HK-2 (cell line): ENCODE measurements around the gene SIDT1.
A peak's percentile ranks its signal among the peaks of the same experiment; 100 is the strongest.

ENCODE experiments used
- DNase-seq: peaks from one replicate; pipeline ENCODE4 v3.0.0-alpha.2; 2018; ENCODE audit not compliant: unreplicated experiment

Gene SIDT1

GRCh38 chr3:113597596-113598354, 65.4 kb downstream of the SIDT1 start:
- no peak for DNase-seq

- DNase-seq = no peak
Observed at GRCh38 chr3:113600418-113601182, 68.2 kb downstream of the SIDT1 start.

GRCh38 chr3:113601240-113601639, 68.9 kb downstream of the SIDT1 start:
- no peak for DNase-seq

GRCh38 chr3:113602256-113602655, 69.9 kb downstream of the SIDT1 start:
- no peak for DNase-seq

- no peak for DNase-seq
Observed at GRCh38 chr3:113602836-113603235, 70.5 kb downstream of the SIDT1 start.

GRCh38 chr3:113606539-113607218, 74.3 kb downstream of the SIDT1 start:
- DNase-seq = no peak

- DNase-seq = no peak
Observed at GRCh38 chr3:113607219-113607596, 74.9 kb downstream of the SIDT1 start.

- no peak for DNase-seq
Observed at GRCh38 chr3:113614402-113614801, 82.0 kb downstream of the SIDT1 start.

GRCh38 chr3:113615976-113616375, 83.6 kb downstream of the SIDT1 start:
- DNase-seq = no peak

GRCh38 chr3:113617726-113618125, 85.4 kb downstream of the SIDT1 start:
- DNase-seq = no peak

GRCh38 chr3:113620091-113620490, 87.7 kb downstream of the SIDT1 start:
- no peak for DNase-seq

- DNase-seq = no peak
Observed at GRCh38 chr3:113623324-113623723, 91.0 kb downstream of the SIDT1 start.

- no peak for DNase-seq
Observed at GRCh38 chr3:113623811-113624210, 91.5 kb downstream of the SIDT1 start.

GRCh38 chr3:113625834-113626233, 93.5 kb downstream of the SIDT1 start:
- DNase-seq = no peak

- peak; percentile 32 for DNase-seq
Observed at GRCh38 chr3:113626503-113627371, 94.4 kb downstream of the SIDT1 start.

- DNase-seq = no peak
Observed at GRCh38 chr3:113628316-113628715, 96.0 kb downstream of the SIDT1 start.

- no peak for DNase-seq
Observed at GRCh38 chr3:113628788-113629187, 96.4 kb downstream of the SIDT1 start.

GRCh38 chr3:113629584-113630421, 97.4 kb downstream of the SIDT1 start:
- DNase-seq = no peak

- DNase-seq = no peak
Observed at GRCh38 chr3:113630956-113631542, 98.7 kb downstream of the SIDT1 start.

GRCh38 chr3:113631573-113631972, 99.2 kb downstream of the SIDT1 start:
- DNase-seq = no peak
